Neural progenitor cell (in vitro differentiated cells): Measurements from ENCODE around the gene ATP23. TPM values are rescaled to one million over a fixed set of nuclear protein-coding genes. Genes with fewer than 3 reads are reported as not detected.

Experiments used
- DNase-seq: peaks from one replicate; pipeline ENCODE4 v3.0.0-alpha.2; 2016; ENCODE audit warnings: low spot score
- H2AFZ ChIP-seq: fragments of 200-600 bp; sonication (generic); replicated peaks from 2 replicates; pipeline ENCODE4 v1.6.1; 2016; ENCODE audit warnings: antibody characterized with exemption
- H3F3A ChIP-seq: fragments of 200-600 bp; sonication (generic); 2 replicates; pipeline ENCODE4 v1.6.1; 2016; ENCODE audit warnings: antibody characterized with exemption, low read depth
- H3K27ac ChIP-seq: fragments of 200-600 bp; sonication (generic); 2 replicates; pipeline ENCODE4 v1.5.1; 2016; ENCODE audit warnings: mild to moderate bottlenecking
- H3K27me3 ChIP-seq: fragments of 200-600 bp; sonication (generic); 2 replicates; pipeline ENCODE4 v1.6.1; 2016; ENCODE audit warnings: mild to moderate bottlenecking, moderate library complexity
- H3K36me3 ChIP-seq: fragments of 200-600 bp; sonication (generic); 2 replicates; pipeline ENCODE4 v1.5.1; 2016
- H3K4me1 ChIP-seq: fragments of 200-600 bp; sonication (generic); 2 replicates; pipeline ENCODE4 v1.6.1; 2016; ENCODE audit warnings: mixed run types
- H3K4me2 ChIP-seq: fragments of 200-600 bp; sonication (generic); 2 replicates; pipeline ENCODE4 v1.6.1; 2016
- H3K4me3 ChIP-seq: fragments of 200-600 bp; sonication (generic); 2 replicates; pipeline ENCODE4 v1.5.1; 2016
- H3K79me2 ChIP-seq: fragments of 200-600 bp; sonication (generic); 2 replicates; pipeline ENCODE4 v1.6.1; 2016; ENCODE audit warnings: low read depth
- H3K9ac ChIP-seq: fragments of 200-600 bp; sonication (generic); 2 replicates; pipeline ENCODE4 v1.6.1; 2016
- H3K9me3 ChIP-seq: fragments of 200-600 bp; sonication (generic); 2 replicates; pipeline ENCODE4 v1.5.1; 2016; ENCODE audit warnings: low read depth
- H4K20me1 ChIP-seq: fragments of 200-600 bp; sonication (generic); 2 replicates; pipeline ENCODE4 v1.6.1; 2016; ENCODE audit warnings: low read depth
- H3K27ac Mint-ChIP-seq: 3 replicates; pipeline ENCODE4 v1.8.0; 2021; ENCODE audit warnings: mixed read lengths
- H3K27me3 Mint-ChIP-seq: 2 replicates; pipeline ENCODE4 v1.8.0; 2022; ENCODE audit warnings: low read depth, mild to moderate bottlenecking, inconsistent platforms, moderate library complexity, mixed read lengths; ENCODE audit not compliant: insufficient read depth
- H3K36me3 Mint-ChIP-seq: 3 replicates; pipeline ENCODE4 v1.8.0; 2021; ENCODE audit warnings: mixed read lengths
- H3K4me1 Mint-ChIP-seq: 3 replicates; pipeline ENCODE4 v1.8.0; 2021; ENCODE audit warnings: mixed read lengths
- H3K4me3 Mint-ChIP-seq: 3 replicates; pipeline ENCODE4 v1.8.0; 2021; ENCODE audit warnings: mild to moderate bottlenecking, moderate library complexity, mixed read lengths
- H3K9me3 Mint-ChIP-seq: 3 replicates; pipeline ENCODE4 v1.8.0; 2020; ENCODE audit warnings: mixed read lengths
- EZH2 ChIP-seq: fragments of 200-600 bp; sonication (generic); IDR thresholded peaks from 2 replicates; pipeline ENCODE4 v1.6.1; 2017; ENCODE audit warnings: antibody characterized with exemption, mild to moderate bottlenecking, moderate library complexity
- EZH2phosphoT487 ChIP-seq: fragments of 200-600 bp; sonication (generic); IDR thresholded peaks from 2 replicates; pipeline ENCODE4 v1.6.1; 2017; ENCODE audit warnings: antibody characterized with exemption
- total RNA-seq: library from RNA; depleted of rRNA; stranded (reverse); fragments of >200 nt; gene quantifications from 2 replicates; pipeline ENCODE4 v1.2.3, GENCODE V29; 2015; ENCODE audit warnings: low replicate concordance
- TF ChIP-seq, protein P1 (sequence below): fragments of 200-600 bp; sonication (generic); IDR thresholded peaks from 2 replicates; pipeline ENCODE4 v1.5.1; 2017; ENCODE audit warnings: antibody characterized with exemption, mild to moderate bottlenecking

Gene ATP23
- total RNA-seq, 1 donor from 2014 or later = 11.4 TPM

DNA sequence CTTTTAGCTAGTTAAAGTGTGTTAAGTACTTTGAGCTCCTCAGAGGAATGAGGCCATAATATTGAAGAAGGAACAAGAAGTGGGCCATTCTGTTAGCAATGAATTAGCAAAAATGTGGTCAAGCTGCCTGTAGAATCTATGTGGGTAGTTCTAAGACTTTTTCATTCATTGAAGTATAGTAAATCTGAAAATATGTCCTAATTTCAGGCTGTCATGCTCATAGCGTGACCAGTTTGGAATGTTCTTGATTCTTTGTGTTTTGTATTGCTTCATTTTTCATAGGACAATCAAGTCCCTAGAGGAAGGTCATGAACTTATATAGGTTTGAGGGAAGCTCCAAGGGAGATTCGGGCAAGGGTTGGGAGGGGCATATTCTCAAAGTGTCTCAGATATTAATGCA, 11.4 kb downstream of the ATP23 start:
- Mint-ChIP-seq H3K27me3 (no peaks in the 10 kb centered on the region), H3K9me3 (no peaks in the 10 kb centered on the region), H3K4me1 (no peaks in the 10 kb centered on the region), H3K36me3 (peaks cover 13% of the 10 kb centered on the region), H3K27ac (no peak overlapping the region), H3K4me3 (no peak overlapping the region)
- Histone ChIP-seq H3K27ac (no peak overlapping the region), H3F3A (no peaks in the 10 kb centered on the region), H3K4me2 (no peak overlapping the region), H3K4me3 (no peak overlapping the region), H2AFZ (no peak overlapping the region), H3K9me3 (no peaks in the 10 kb centered on the region), H4K20me1 (no peaks in the 10 kb centered on the region), H3K9ac (no peak overlapping the region), H3K27me3 (no peaks in the 10 kb centered on the region), H3K79me2 (no peaks in the 10 kb centered on the region), H3K36me3 (no peaks in the 10 kb centered on the region), H3K4me1 (no peaks in the 10 kb centered on the region)
- TF ChIP-seq, protein P1, sequence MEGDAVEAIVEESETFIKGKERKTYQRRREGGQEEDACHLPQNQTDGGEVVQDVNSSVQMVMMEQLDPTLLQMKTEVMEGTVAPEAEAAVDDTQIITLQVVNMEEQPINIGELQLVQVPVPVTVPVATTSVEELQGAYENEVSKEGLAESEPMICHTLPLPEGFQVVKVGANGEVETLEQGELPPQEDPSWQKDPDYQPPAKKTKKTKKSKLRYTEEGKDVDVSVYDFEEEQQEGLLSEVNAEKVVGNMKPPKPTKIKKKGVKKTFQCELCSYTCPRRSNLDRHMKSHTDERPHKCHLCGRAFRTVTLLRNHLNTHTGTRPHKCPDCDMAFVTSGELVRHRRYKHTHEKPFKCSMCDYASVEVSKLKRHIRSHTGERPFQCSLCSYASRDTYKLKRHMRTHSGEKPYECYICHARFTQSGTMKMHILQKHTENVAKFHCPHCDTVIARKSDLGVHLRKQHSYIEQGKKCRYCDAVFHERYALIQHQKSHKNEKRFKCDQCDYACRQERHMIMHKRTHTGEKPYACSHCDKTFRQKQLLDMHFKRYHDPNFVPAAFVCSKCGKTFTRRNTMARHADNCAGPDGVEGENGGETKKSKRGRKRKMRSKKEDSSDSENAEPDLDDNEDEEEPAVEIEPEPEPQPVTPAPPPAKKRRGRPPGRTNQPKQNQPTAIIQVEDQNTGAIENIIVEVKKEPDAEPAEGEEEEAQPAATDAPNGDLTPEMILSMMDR = no peak
- TF ChIP-seq EZH2phosphoT487 (no peak), EZH2 (no peak)
- DNase-seq = no peak

DNA sequence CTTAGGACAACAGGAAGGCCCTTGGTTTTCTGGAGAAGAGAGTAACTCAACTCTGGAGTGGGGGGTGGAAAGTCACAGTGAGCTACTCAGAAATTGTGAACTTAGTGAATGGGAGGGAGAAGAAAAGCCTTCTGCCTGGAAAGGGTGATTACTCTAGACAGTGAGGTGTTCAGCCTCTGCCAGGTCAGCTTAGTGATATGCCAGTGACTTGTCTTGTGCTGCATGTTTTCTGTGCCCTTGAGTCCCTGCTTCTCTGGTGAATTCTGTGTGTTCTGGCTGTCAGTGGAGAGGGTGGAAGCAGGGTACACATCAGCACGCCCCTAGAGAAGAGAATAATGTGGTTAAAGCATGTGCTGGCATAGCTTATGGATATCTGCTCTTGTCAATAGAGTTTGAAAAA, 13.4 kb downstream of the ATP23 start:
- TF ChIP-seq EZH2 = no peak
- TF ChIP-seq, protein P1 = no peak
- no peak for TF ChIP-seq EZH2phosphoT487
- no peaks in the 10 kb centered on the region for H3K36me3 ChIP-seq
- no peak overlapping the region for H2AFZ ChIP-seq
- no peak overlapping the region for H3K9ac ChIP-seq
- H3K4me1 ChIP-seq = no peaks in the 10 kb centered on the region
- H3K27me3 ChIP-seq = no peaks in the 10 kb centered on the region
- H3K79me2 ChIP-seq = no peaks in the 10 kb centered on the region
- H3K36me3 Mint-ChIP-seq = peaks cover 19% of the 10 kb centered on the region
- no peak overlapping the region for H3K4me3 ChIP-seq
- no peak overlapping the region for H3K4me2 ChIP-seq
- no peaks in the 10 kb centered on the region for H3K9me3 ChIP-seq
- no peaks in the 10 kb centered on the region for H3K4me1 Mint-ChIP-seq
- H3F3A ChIP-seq = no peaks in the 10 kb centered on the region
- no peaks in the 10 kb centered on the region for H4K20me1 ChIP-seq
- H3K4me3 Mint-ChIP-seq = no peak overlapping the region
- H3K27ac Mint-ChIP-seq = no peak overlapping the region
- H3K27me3 Mint-ChIP-seq = no peaks in the 10 kb centered on the region
- no peak overlapping the region for H3K27ac ChIP-seq
- H3K9me3 Mint-ChIP-seq = peaks cover 3% of the 10 kb centered on the region
- DNase-seq = no peak

DNA sequence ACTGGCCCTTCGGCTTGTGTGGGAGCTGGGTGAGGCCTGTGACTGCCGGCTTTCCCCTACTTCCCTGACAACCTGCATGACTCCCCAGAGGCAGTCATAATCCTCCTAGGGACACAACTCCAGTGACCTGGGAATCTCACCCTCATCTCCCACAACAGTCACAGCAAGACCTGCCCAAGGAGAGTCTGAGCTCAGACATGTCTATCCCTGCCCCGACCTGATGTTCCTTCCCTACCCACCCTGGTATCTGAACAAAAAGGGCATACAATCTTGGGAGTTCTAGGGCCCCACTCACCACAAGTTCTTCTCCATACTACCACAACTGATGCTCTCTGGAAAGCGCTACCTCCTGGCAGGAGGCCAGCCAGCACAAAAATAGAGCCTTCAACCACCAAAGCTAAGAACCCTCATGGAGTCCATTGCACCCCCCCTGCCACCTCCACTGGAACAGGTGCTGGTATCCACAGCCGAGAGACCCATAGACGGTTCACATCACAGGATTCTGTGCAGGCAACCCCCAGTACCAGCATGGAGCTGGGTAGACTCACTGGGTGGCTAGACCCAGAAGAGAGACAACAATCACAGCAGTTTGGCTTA, 16.8 kb downstream of the ATP23 start:
- H3K27me3 ChIP-seq = no peaks in the 10 kb centered on the region
- H2AFZ ChIP-seq = no peak overlapping the region
- no peak for DNase-seq
- no peaks in the 10 kb centered on the region for H3K4me1 Mint-ChIP-seq
- peaks cover 17% of the 10 kb centered on the region for H3K36me3 Mint-ChIP-seq
- H3K27ac Mint-ChIP-seq = no peak overlapping the region
- no peak overlapping the region for H3K4me2 ChIP-seq
- H4K20me1 ChIP-seq = no peaks in the 10 kb centered on the region
- H3K27ac ChIP-seq = no peak overlapping the region
- peaks cover 4% of the 10 kb centered on the region for H3K27me3 Mint-ChIP-seq
- H3K4me1 ChIP-seq = no peaks in the 10 kb centered on the region
- no peak for TF ChIP-seq EZH2
- TF ChIP-seq, protein P1 = no peak
- TF ChIP-seq EZH2phosphoT487 = no peak
- H3K4me3 Mint-ChIP-seq = no peak overlapping the region
- no peak overlapping the region for H3K4me3 ChIP-seq
- H3K36me3 ChIP-seq = no peaks in the 10 kb centered on the region
- peaks cover 3% of the 10 kb centered on the region for H3K9me3 Mint-ChIP-seq
- no peak overlapping the region for H3K9ac ChIP-seq
- H3F3A ChIP-seq = no peaks in the 10 kb centered on the region
- no peaks in the 10 kb centered on the region for H3K79me2 ChIP-seq
- no peaks in the 10 kb centered on the region for H3K9me3 ChIP-seq
